ENCODE data around the gene ITPRID2.
A peak's percentile ranks its signal among the peaks of the same experiment; 100 is the strongest.

Gene ITPRID2

GRCh38 chr2:181891258-181891965, at the start of gene ITPRID2:
TSS of gene ITPRID2 (plus strand) at chr2:181891730. CDS start at chr2:181892067, 337 bp downstream.
- peak; percentile 68 to 80 for DNase-seq

- DNase-seq = no peak
Observed at GRCh38 chr2:181844551-181845290, 46.8 kb upstream of the ITPRID2 start.

- no peak for DNase-seq
Observed at GRCh38 chr2:181846399-181847197, 44.9 kb upstream of the ITPRID2 start.

GRCh38 chr2:181847198-181847556, 44.4 kb upstream of the ITPRID2 start:
- DNase-seq = no peak

GRCh38 chr2:181847702-181848101, 43.8 kb upstream of the ITPRID2 start:
- no peak for DNase-seq

- DNase-seq = no peak
Observed at GRCh38 chr2:181848261-181848886, 43.2 kb upstream of the ITPRID2 start.

- no peak for DNase-seq
Observed at GRCh38 chr2:181849601-181850000, 41.9 kb upstream of the ITPRID2 start.

- no peak for DNase-seq
Observed at GRCh38 chr2:181850936-181851560, 40.5 kb upstream of the ITPRID2 start.

GRCh38 chr2:181851726-181852125, 39.8 kb upstream of the ITPRID2 start:
- DNase-seq = no peak

- no peak for DNase-seq
Observed at GRCh38 chr2:181853696-181854095, 37.8 kb upstream of the ITPRID2 start.

- no peak for DNase-seq
Observed at GRCh38 chr2:181857483-181857882, 34.0 kb upstream of the ITPRID2 start.

GRCh38 chr2:181858600-181858999, 32.9 kb upstream of the ITPRID2 start:
- DNase-seq = no peak

GRCh38 chr2:181859123-181859522, 32.4 kb upstream of the ITPRID2 start:
- DNase-seq = no peak

GRCh38 chr2:181859803-181860202, 31.7 kb upstream of the ITPRID2 start:
- no peak for DNase-seq

GRCh38 chr2:181861379-181861778, 30.2 kb upstream of the ITPRID2 start:
- DNase-seq = no peak

GRCh38 chr2:181862583-181863281, 28.8 kb upstream of the ITPRID2 start:
- DNase-seq = no peak

- no peak for DNase-seq
Observed at GRCh38 chr2:181872178-181872577, 19.4 kb upstream of the ITPRID2 start.

- DNase-seq = no peak
Observed at GRCh38 chr2:181876614-181877063, 14.9 kb upstream of the ITPRID2 start.

GRCh38 chr2:181877181-181877664, 14.3 kb upstream of the ITPRID2 start:
- DNase-seq = no peak

- no peak for DNase-seq
Observed at GRCh38 chr2:181878448-181878847, 13.1 kb upstream of the ITPRID2 start.

GRCh38 chr2:181879295-181879694, 12.2 kb upstream of the ITPRID2 start:
- no peak for DNase-seq
